ENCODE data around the gene TRAPPC10.

GRCh38 chr21:44087426-44088400 is 75.6 kb downstream of the TRAPPC10 start:
- TF ChIP-seq POLR2AphosphoS5 (IDR thresholded peaks at IDR 0.05; ENCODE audit: low read depth) (peak; percentile 83), CTCF (IDR thresholded peaks at IDR 0.05; ENCODE audit: insufficient read depth, low read length) (no peak), GABPA (IDR thresholded peaks at IDR 0.05; ENCODE audit: low read depth) (peak; percentile 66; the same call in 1 of the 2 replicates)
